ACC112 (cell line): Measurements from ENCODE around the gene SMIM45.

Source experiments
- H2AFZ ChIP-seq: fragments of 200-600 bp; sonication (generic); one replicate; pipeline ENCODE4 v1.6.0; 2017; ENCODE audit warnings: antibody characterized with exemption, low read length; ENCODE audit not compliant: unreplicated experiment
- H3K27ac ChIP-seq: fragments of 200-600 bp; sonication (generic); 2 replicates; pipeline ENCODE4 v1.5.1; 2014; ENCODE audit warnings: low read depth, mild to moderate bottlenecking, antibody characterized with exemption, low read length, moderate library complexity
- H3K27me3 ChIP-seq: fragments of 200-600 bp; sonication (generic); 2 replicates; pipeline ENCODE4 v1.6.1; 2014; ENCODE audit warnings: mild to moderate bottlenecking, antibody characterized with exemption, low read length, moderate library complexity, mixed read lengths; ENCODE audit not compliant: insufficient read depth
- H3K36me3 ChIP-seq: fragments of 200-600 bp; sonication (generic); 2 replicates; pipeline ENCODE4 v1.6.1; 2016; ENCODE audit warnings: mild to moderate bottlenecking, antibody characterized with exemption, low read length, moderate library complexity, mixed read lengths; ENCODE audit not compliant: insufficient read depth
- H3K4me1 ChIP-seq: fragments of 200-600 bp; sonication (generic); one replicate; pipeline ENCODE4 v1.6.1; 2016; ENCODE audit warnings: low read length, mixed read lengths; ENCODE audit not compliant: insufficient read depth, unreplicated experiment, control insufficient read depth
- H3K4me3 ChIP-seq: fragments of 200-600 bp; sonication (generic); 2 replicates; pipeline ENCODE4 v1.5.1; 2014; ENCODE audit warnings: mild to moderate bottlenecking, low read depth, low read length
- H3K79me2 ChIP-seq: fragments of 200-600 bp; sonication (generic); one replicate; pipeline ENCODE4 v1.6.0; 2016; ENCODE audit warnings: low read length; ENCODE audit not compliant: control insufficient read depth, unreplicated experiment, insufficient read depth

Gene SMIM45

DNA sequence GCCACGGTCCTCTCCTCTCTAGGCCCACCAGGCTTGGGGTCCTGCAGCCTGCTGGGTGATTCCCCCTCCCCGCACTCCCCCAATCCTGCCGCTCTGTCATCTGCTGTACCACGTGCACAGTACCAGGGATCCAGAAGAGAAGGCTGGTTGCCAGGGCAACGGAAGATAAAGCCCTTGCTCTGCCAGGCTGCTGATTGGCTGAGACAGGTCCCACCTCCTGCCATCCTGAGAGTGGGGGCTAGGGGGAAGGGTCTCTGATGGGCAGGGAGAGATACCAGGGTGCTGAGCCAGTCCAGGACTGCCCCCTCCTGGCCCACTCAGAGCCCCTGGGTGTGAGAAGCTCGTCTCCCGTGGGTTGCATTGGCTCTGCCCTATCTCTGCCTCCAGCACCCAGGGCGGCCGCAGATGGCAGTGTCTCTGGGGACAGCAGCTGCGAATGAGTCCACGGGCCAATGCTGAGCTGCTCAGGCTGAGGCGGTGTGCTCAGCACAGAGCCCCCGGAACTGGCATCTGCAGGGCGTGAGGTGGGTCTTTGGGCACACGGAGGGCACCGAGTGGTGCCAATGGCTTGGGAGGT lies at the start of gene SMIM45:
SMIM45 (plus strand) TSS at position 253 of the 577 bp plus-strand sequence.
- no peaks in the 10 kb centered on the region for H3K36me3 ChIP-seq
- H3K4me1 ChIP-seq: no peaks in the 10 kb centered on the region

DNA sequence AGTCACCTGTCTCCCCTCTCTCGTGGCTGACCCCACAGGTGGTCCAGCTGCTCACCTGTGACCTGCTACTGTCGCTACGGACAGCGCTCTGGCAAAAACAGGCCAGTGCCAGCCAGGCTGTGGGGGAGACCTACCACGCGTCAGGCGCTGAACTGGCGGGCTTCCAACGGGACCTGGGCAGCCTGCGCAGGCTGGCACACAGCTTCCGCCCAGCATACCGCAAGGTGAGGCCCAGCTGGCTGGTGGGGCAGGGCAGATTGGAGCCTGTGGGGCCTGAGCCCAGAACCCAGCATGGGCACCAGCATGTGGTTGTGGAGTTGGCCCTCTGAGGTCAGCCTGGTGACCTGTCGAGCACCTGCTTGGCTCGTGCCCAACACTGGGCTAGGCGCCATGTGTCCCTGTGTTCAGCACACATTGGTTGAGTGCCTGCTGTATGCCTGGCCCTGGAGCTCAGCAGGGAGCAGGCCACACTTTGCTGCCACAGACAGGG lies 49.0 kb upstream of the SMIM45 start:
- Histone ChIP-seq H3K27ac (no peak overlapping the region), H3K79me2 (no peaks in the 10 kb centered on the region), H3K4me3 (no peak overlapping the region), H3K36me3 (no peaks in the 10 kb centered on the region), H3K27me3 (no peaks in the 10 kb centered on the region), H3K4me1 (no peaks in the 10 kb centered on the region), H2AFZ (no peak overlapping the region)

More for the DNA sequence above, at the start of gene SMIM45:
- Histone ChIP-seq H2AFZ (no peak within 1 kb of the TSS), H3K79me2 (no peaks in the 10 kb centered on the region), H3K27me3 (no peaks in the 10 kb centered on the region), H3K4me3 (no peak within 1 kb of the TSS), H3K27ac (no peak within 1 kb of the TSS)

DNA sequence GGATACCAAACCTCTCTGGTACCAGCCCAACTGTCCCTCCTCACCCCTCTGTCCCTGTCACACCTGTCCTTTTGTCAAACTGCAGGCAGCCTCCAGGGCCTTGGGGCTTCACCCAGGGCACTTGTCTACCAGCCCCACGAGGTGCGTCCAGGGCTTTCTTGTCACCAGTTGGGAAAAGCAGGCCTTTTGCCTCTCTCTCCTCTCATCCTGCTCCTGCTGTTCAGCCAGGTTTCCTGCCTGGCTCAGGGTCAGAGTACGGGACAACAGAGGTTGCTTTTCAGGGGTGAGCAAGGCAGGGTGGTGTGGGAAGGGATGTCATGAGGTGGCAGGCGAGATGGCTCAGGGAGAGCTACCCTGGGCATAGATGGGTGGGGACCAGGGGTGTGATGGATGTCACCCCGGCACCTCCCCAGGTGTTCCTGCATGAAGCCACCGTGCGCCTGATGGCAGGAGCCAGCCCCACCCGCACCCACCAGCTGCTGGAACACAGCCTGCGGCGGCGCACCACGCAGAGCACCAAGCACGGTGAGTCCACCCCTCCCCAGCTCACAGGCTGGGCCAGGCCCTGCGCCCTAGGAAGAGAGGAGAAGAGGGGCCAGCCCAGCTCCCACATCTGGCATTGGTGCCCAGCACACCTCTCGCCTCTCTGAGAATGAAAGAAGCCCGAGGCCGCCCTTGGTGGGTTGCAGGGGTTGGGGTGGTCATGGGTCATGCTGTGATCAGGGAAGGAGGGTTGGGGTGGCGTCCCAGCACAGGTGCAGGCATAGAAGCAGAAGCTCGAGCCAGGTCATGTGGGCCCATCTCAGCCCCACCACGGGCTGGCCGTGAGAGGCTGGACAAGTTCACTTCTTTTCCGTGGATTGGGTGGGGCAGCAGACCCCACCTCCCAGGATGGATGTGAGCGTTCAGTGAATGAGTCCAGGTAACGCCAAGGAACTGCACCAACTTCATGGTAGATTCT lies 47.2 kb upstream of the SMIM45 start:
- H3K4me3 ChIP-seq: no peak overlapping the region
- no peaks in the 10 kb centered on the region for H3K4me1 ChIP-seq
- H3K36me3 ChIP-seq: no peaks in the 10 kb centered on the region
- H3K79me2 ChIP-seq: no peaks in the 10 kb centered on the region
- H3K27ac ChIP-seq: no peak overlapping the region
- H3K27me3 ChIP-seq: no peaks in the 10 kb centered on the region
- no peak overlapping the region for H2AFZ ChIP-seq

DNA sequence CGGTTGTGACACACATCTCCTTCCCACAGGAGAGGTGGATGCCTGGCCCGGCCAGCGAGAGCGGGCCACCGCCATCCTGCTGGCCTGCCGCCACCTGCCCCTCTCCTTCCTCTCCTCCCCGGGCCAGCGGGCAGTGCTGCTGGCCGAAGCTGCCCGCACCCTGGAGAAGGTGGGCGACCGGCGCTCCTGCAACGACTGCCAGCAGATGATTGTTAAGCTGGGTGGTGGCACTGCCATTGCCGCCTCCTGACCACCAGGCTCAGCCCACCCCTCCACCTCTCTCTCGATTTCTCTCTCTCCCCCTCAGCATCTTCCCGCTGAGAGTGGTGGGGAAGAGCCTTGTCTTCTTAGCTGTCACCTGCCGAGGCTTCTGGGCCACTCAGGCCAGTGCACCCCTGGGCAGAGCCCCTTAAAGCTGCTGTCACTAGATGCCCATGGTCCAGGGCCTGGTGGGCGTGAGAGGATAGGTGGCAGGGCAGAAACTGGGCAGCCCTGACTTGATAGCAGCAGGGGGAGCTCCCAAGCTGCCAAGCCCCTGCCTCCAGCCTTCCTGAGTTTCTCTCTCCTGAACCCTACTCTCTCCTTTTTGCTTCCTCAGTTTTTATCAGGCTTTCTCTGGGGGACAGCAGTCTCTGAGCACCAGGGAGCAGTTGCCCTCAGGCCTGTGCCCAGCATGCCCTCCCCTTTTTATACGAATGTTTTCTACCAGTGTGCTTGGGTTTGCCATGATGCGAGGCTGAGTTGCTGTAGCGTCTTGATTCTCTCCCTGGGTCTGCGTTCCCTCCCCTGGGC lies 46.3 kb upstream of the SMIM45 start:
- Histone ChIP-seq H3K36me3 (no peaks in the 10 kb centered on the region), H3K27me3 (peaks cover 6% of the 10 kb centered on the region; the same call in 1 of the 2 replicates), H2AFZ (no peak overlapping the region), H3K4me3 (no peak overlapping the region), H3K79me2 (no peaks in the 10 kb centered on the region), H3K27ac (no peak overlapping the region), H3K4me1 (no peaks in the 10 kb centered on the region)

DNA sequence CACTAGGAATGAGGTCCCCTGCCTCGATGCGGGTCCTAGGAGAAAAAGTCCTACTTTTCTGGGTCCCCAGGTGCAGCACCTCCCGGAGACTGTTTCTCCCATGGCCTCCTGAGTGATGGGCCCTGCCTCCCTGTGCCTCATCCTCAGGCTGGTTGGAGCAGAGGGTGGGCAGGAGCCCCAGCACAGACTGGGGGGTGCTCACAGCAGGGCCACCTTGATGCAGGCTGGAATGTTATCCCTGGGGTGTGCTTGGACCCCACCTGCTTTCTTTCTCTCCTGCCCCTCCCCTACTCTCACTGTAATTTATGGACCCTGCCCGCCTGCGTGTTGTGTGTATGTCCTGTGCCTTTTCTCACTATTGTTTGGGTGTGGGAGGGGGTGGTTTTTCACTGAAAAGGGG lies 45.1 kb upstream of the SMIM45 start:
- H3K79me2 ChIP-seq: no peaks in the 10 kb centered on the region
- H3K36me3 ChIP-seq: no peaks in the 10 kb centered on the region
- H3K4me1 ChIP-seq: no peaks in the 10 kb centered on the region
- no peak overlapping the region for H3K4me3 ChIP-seq
- peaks cover 18% of the 10 kb centered on the region for H3K27me3 ChIP-seq
- H2AFZ ChIP-seq: no peak overlapping the region
- H3K27ac ChIP-seq: no peak overlapping the region

DNA sequence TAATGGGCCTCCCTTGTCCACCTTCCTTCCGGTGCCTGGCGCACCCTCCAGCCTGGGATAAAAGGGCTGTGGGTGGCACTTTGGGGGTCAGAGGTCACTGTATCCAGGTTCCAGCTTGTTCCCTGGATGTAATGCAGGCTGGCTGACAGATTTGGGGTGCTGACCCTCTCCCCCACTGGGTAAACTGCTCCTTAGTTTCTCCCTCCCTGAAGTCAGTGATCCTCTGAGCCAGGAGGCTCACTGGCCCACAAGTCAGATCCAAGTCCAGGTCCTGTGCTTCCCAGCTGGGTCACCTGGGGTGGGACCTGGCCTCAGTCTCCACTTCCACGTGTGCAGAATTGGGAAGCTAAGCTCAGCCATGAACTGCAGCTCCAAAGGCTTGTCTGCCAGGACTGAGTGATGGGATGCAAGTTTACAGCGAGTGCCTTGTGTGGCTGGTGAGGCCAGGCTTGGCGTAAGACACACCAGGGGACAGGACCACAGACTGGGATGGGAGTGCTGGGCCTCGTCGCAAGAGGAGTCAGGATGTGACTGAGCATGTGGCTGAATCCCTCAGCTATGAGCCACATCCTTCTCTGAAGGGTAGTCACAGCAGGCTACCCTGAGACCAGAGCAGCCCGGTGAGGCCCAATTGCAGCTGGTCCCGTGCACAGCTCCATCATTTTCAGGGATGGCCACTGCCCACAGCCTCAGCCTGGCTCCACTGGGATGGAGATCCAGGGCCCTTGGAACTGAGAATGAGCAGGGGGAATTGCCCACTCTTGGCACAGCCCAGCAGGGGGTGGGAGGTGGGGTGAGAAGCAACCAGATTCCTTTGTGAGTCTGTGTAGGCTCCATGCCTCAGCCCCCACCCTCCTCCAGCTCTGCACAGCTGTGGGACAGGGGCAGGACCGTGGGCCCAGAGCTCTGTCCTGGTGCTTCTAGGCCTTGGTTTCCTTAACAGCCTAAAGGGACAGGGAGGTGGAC lies 44.2 kb upstream of the SMIM45 start:
- Histone ChIP-seq H3K79me2 (no peaks in the 10 kb centered on the region), H2AFZ (no peak overlapping the region), H3K27me3 (peaks cover 27% of the 10 kb centered on the region), H3K4me3 (no peak overlapping the region), H3K27ac (no peak overlapping the region), H3K4me1 (no peaks in the 10 kb centered on the region), H3K36me3 (no peaks in the 10 kb centered on the region)

DNA sequence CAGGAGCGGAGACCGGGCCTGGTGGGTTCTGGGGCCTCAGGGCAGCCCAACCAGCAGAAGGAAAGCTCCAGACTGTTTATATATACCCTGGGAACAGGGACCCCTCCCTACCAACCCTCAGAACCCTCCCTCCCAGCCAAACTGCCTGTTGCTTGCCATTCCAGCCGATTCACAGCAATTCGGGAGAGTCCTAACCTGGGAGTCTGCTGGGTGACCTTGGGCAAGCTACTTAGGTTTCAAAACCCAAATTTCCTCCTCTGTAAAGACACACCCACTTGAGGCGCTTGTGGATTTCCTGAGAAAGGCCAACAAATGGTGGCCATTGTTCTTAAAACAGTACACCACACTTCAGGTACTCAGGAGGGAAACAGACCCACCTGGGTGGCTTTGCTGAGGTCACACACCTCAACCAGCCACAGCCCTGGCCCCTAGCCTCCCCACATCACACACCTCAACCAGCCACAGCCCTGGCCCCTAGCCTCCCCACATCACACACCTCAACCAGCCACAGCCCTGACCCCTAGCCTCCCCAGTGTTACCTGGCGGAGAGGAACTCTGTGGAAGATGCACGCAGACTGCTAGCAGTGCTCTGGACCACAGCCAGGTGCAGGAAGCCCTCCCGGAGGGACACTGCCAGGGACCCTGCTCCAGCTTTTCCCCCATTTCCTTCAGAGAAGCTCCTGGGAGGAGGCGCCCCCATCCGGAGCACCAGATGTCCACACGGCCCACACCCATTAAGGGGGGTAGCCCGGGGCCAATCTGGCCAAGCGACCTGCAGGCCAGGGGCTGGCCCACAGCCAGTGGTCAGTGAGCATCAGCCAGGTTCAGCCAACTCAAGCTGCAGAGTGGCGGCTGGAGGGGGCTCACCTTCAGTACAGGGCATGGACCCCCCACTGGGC lies 43.3 kb upstream of the SMIM45 start:
- Histone ChIP-seq H3K79me2 (no peaks in the 10 kb centered on the region), H2AFZ (no peak overlapping the region), H3K36me3 (no peaks in the 10 kb centered on the region), H3K27me3 (peaks cover 35% of the 10 kb centered on the region), H3K4me1 (no peaks in the 10 kb centered on the region), H3K27ac (no peak overlapping the region), H3K4me3 (no peak overlapping the region)

DNA sequence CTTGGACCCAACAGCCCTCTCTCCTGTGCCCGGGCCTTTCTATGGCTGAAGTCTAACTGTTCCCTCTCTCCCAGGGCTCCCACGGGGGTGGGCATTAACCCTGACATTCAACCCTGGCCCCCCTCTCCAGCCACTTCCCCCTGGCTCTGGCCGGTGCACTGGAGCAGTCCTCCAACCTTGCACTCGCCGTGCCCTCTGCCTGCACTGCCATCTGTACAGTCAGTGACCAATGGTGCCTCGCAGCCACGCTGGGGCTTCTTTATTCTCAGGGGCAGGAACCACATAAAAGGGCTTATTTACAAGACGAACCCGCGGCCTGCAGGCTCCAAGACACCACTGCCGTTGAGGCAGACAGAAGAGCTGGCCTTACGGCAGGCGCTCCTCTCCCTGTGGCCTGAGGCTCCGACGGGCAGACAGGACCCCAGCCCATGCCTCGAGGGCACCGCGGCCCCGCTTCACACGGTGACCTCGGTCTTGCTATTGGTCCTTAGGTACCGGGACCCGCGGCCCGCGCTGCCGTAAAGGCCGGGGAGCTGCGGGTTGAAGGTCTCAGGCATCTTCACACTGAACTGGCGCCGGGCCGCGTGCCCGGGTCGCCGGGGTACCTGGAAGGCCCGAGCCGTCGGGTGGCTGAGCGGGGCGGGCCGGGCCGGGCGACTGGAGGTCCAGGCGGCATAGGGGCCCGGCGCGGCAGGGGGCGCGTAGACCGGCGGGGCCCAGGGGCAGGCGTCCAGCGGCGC lies 42.5 kb upstream of the SMIM45 start:
- Histone ChIP-seq H3K27ac (no peak overlapping the region), H3K27me3 (peaks cover 35% of the 10 kb centered on the region), H3K36me3 (no peaks in the 10 kb centered on the region), H3K79me2 (no peaks in the 10 kb centered on the region), H3K4me1 (no peaks in the 10 kb centered on the region), H2AFZ (no peak overlapping the region), H3K4me3 (no peak overlapping the region)
